A549 (cell line): ENCODE results near the gene TC2N.

ENCODE experiments used
- BHLHE40 ChIP-seq: IDR thresholded peaks from 2 replicates; pipeline ENCODE4 v1.6.1; 2012; ENCODE audit warnings: low read depth, low read length, inconsistent platforms
- HOXA7 ChIP-seq: fragments of 250-450 bp; sonication (Bioruptor Pico); IDR thresholded peaks from 2 replicates; pipeline ENCODE4 v1.5.0; 2020; ENCODE audit warnings: mild to moderate bottlenecking, moderate library complexity
- POLR2A ChIP-seq: IDR thresholded peaks from 2 replicates; pipeline ENCODE4 v1.6.1; 2012; ENCODE audit warnings: mild to moderate bottlenecking, low read length
- RAD21 ChIP-seq, 2 experiments: fragments of >200 bp in 1 of 2; sonication (Bioruptor Twin) in 1 of 2; formaldehyde crosslinking in 1 of 2; IDR thresholded peaks in 1 of 2; conservative IDR thresholded peaks in 1 of 2; 2 replicates in 1 of 2; 3 replicates in 1 of 2; pipeline ENCODE4 v1.6.1; 2012 to 2018; ENCODE audit warnings: inconsistent platforms in 1 of 2
- TF ChIP-seq, protein P1 (sequence below): fragments of >200 bp; sonication (Bioruptor Twin); formaldehyde crosslinking; IDR thresholded peaks from 3 replicates; pipeline ENCODE4 v1.5.1; 2016
- TF ChIP-seq, protein P2 (sequence below): fragments of >200 bp; sonication (Bioruptor Twin); formaldehyde crosslinking; IDR thresholded peaks from 3 replicates; pipeline ENCODE4 v1.6.1; 2016

DNA sequence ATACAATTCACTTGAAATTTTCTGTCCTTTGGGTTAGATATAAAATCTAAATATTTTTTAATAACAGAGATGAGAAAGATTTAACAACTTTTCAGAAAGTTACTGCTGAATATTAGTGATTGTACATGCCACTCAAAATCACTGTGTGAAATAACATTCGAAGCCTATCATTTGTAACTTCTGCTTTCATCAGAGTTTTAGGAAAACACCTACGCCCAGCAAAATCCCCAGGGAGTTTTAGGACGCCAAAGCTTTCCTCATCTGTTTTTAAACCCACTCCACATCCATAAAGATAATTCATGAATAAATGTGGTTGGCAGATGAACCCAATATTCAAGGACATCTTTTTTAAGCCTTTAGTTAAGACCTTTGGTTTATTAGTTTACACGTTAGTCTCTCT lies 23.9 kb downstream of the TC2N start:
- TF ChIP-seq BHLHE40 (no peak), RAD21 (conservative IDR thresholded peaks at IDR 0.05 in 1 of 2, IDR thresholded peaks at IDR 0.05 in 1 of 2) (no peak), HOXA7 (CRISPR knock-in tag) (no peak), POLR2A (no peak)
- TF ChIP-seq, protein P1, sequence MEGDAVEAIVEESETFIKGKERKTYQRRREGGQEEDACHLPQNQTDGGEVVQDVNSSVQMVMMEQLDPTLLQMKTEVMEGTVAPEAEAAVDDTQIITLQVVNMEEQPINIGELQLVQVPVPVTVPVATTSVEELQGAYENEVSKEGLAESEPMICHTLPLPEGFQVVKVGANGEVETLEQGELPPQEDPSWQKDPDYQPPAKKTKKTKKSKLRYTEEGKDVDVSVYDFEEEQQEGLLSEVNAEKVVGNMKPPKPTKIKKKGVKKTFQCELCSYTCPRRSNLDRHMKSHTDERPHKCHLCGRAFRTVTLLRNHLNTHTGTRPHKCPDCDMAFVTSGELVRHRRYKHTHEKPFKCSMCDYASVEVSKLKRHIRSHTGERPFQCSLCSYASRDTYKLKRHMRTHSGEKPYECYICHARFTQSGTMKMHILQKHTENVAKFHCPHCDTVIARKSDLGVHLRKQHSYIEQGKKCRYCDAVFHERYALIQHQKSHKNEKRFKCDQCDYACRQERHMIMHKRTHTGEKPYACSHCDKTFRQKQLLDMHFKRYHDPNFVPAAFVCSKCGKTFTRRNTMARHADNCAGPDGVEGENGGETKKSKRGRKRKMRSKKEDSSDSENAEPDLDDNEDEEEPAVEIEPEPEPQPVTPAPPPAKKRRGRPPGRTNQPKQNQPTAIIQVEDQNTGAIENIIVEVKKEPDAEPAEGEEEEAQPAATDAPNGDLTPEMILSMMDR, result no peak
- TF ChIP-seq, protein P2, sequence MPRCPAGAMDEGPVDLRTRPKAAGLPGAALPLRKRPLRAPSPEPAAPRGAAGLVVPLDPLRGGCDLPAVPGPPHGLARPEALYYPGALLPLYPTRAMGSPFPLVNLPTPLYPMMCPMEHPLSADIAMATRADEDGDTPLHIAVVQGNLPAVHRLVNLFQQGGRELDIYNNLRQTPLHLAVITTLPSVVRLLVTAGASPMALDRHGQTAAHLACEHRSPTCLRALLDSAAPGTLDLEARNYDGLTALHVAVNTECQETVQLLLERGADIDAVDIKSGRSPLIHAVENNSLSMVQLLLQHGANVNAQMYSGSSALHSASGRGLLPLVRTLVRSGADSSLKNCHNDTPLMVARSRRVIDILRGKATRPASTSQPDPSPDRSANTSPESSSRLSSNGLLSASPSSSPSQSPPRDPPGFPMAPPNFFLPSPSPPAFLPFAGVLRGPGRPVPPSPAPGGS, result no peak
